ENCODE results near the gene EIF3CL.
"Not testable (repeated sequence)": the region's sequence is repeated elsewhere in the genome, so short reads cannot be mapped to it uniquely, and the experiment has no call there.

GRCh38 chr16:28382177-28382867, 21.3 kb downstream of the EIF3CL start:
- not testable (repeated sequence) for TF ChIP-seq CTCF, POLR2A (IDR thresholded peaks at IDR 0.05)
